H1 (cell line): ENCODE results near the gene MBIP. TPM values are rescaled to one million over a fixed set of nuclear protein-coding genes. Genes with fewer than 3 reads are reported as not detected.

Source experiments
- CTCF ChIA-PET: fragments of 300-600 bp; sonication (Branson Sonifier 250); formaldehyde crosslinking; loops from one replicate; lab custom pipeline; 2021; ENCODE audit not compliant: partially characterized antibody; lab: Charles Lee
- POLR2A ChIA-PET: fragments of 300-600 bp; sonication (Branson Sonifier 250); formaldehyde crosslinking; loops from one replicate; lab custom pipeline; 2021; ENCODE audit warnings: inconsistent platforms; ENCODE audit not compliant: partially characterized antibody; lab: Charles Lee
- DNase-seq, 2 experiments: peaks; one replicate each; pipeline versions ENCODE4 v3.0.0 to v3.0.0-alpha.2; 2010 to 2022; ENCODE audit warnings: low spot score in 2 of 2, low read depth in 1 of 2, mixed read lengths in 1 of 2
- FAIRE-seq: peaks from 2 replicates; lab custom pipeline; 2011; peaks lifted over from hg19 to GRCh38; lab: Jason Lieb, UNC
- H2AFZ ChIP-seq: 2 replicates; pipeline ENCODE4 v1.8.1; 2012; ENCODE audit warnings: low read length, inconsistent platforms
- H2AK5ac ChIP-seq: 2 replicates; pipeline ENCODE4 v1.6.1; 2013; ENCODE audit warnings: low read depth, low read length
- H2BK120ac ChIP-seq: replicated peaks from 2 replicates; pipeline ENCODE3; 2013; ENCODE audit warnings: low read depth, low read length, inconsistent platforms
- H2BK12ac ChIP-seq: 2 replicates; pipeline ENCODE4 v1.6.1; 2013; ENCODE audit warnings: low read depth, low read length
- H2BK15ac ChIP-seq: 2 replicates; pipeline ENCODE4 v1.6.1; 2013; ENCODE audit warnings: low read length
- H2BK20ac ChIP-seq: 2 replicates; pipeline ENCODE4 v1.6.1; 2013; ENCODE audit warnings: low read length
- H2BK5ac ChIP-seq: 2 replicates; pipeline ENCODE4 v1.6.1; 2013; ENCODE audit warnings: low read depth, low read length
- H3K14ac ChIP-seq: 2 replicates; pipeline ENCODE4 v1.6.1; 2013; ENCODE audit warnings: inconsistent platforms; ENCODE audit not compliant: insufficient read length
- H3K18ac ChIP-seq: 2 replicates; pipeline ENCODE4 v1.6.1; 2013; ENCODE audit warnings: low read length; ENCODE audit errors: extremely low read depth
- H3K23ac ChIP-seq: 2 replicates; pipeline ENCODE4 v1.6.1; 2013; ENCODE audit warnings: inconsistent platforms; ENCODE audit not compliant: insufficient read length
- H3K23me2 ChIP-seq: 2 replicates; pipeline ENCODE4 v1.6.1; 2013; ENCODE audit warnings: low read depth, low read length
- H3K27ac ChIP-seq: 2 replicates; pipeline ENCODE4 v1.6.1; 2011; ENCODE audit warnings: low read depth, low read length, inconsistent platforms
- H3K27me3 ChIP-seq, 4 experiments: replicated peaks in 1 of 4; 1 replicate in 1 of 4; 2 replicates in 3 of 4; pipeline versions ENCODE4 v1.6.1 to v1.8.1; 2011 to 2013; ENCODE audit warnings: low read length in 3 of 4, mild to moderate bottlenecking in 3 of 4, inconsistent platforms in 2 of 4, mixed read lengths in 2 of 4, moderate library complexity in 1 of 4; ENCODE audit not compliant: control insufficient read depth in 3 of 4, insufficient read depth in 3 of 4; ENCODE audit errors: extremely low read depth in 1 of 4
- H3K36me3 ChIP-seq, 4 experiments: 2 replicates each; pipeline versions ENCODE4 v1.6.1 to v1.8.1; 2011 to 2013; ENCODE audit warnings: mild to moderate bottlenecking in 4 of 4, low read length in 3 of 4, moderate library complexity in 2 of 4, control low read depth in 1 of 4, inconsistent platforms in 1 of 4; ENCODE audit not compliant: insufficient read depth in 4 of 4, control insufficient read depth in 2 of 4
- H3K4ac ChIP-seq: replicated peaks from 2 replicates; pipeline ENCODE3; 2013; ENCODE audit warnings: low read length, low read depth, mixed read lengths, inconsistent platforms; ENCODE audit not compliant: insufficient read length
- H3K4me1 ChIP-seq, 4 experiments: replicated peaks in 1 of 4; 1 replicate in 1 of 4; 2 replicates in 3 of 4; pipeline versions ENCODE4 v1.6.1 to v1.8.1; 2011 to 2013; ENCODE audit warnings: low read length in 3 of 4, inconsistent platforms in 2 of 4, mixed read lengths in 1 of 4; ENCODE audit not compliant: insufficient read depth in 4 of 4, control insufficient read depth in 3 of 4
- H3K4me2 ChIP-seq, 2 experiments: 2 replicates each; pipeline versions ENCODE4 v1.6.1 to v1.8.1; 2011 to 2013; ENCODE audit warnings: low read depth in 2 of 2, low read length in 2 of 2, control low read depth in 1 of 2, inconsistent platforms in 1 of 2, mild to moderate bottlenecking in 1 of 2; ENCODE audit not compliant: insufficient read depth in 1 of 2
- H3K4me3 ChIP-seq, 4 experiments: fragments of 200-600, 300-600 bp in 1 of 4; sonication (generic), shearing (Covaris generic), sonication (Bioruptor Twin) in 1 of 4; 2 replicates each; pipeline versions ENCODE4 v1.5.1 to v1.8.1; 2011 to 2016; ENCODE audit warnings: low read length in 4 of 4, low read depth in 3 of 4, control low read depth in 2 of 4, inconsistent platforms in 2 of 4, mild to moderate bottlenecking in 2 of 4, mixed read lengths in 1 of 4, moderate library complexity in 1 of 4; ENCODE audit not compliant: insufficient read depth in 2 of 4; ENCODE audit errors: extremely low read depth in 1 of 4
- H3K56ac ChIP-seq: replicated peaks from 2 replicates; pipeline ENCODE3; 2013; ENCODE audit warnings: low read depth, mild to moderate bottlenecking, mixed read lengths, low read length, inconsistent platforms; ENCODE audit not compliant: insufficient read length
- H3K79me1 ChIP-seq: 2 replicates; pipeline ENCODE4 v1.6.1; 2013; ENCODE audit warnings: low read depth, low read length, control low read depth
- H3K79me2 ChIP-seq, 2 experiments: 2 replicates each; pipeline versions ENCODE4 v1.6.1 to v1.8.1; 2012 to 2013; ENCODE audit warnings: low read length in 2 of 2, mild to moderate bottlenecking in 2 of 2, inconsistent platforms in 1 of 2; ENCODE audit not compliant: insufficient read depth in 2 of 2, control insufficient read depth in 1 of 2
- H3K9ac ChIP-seq, 4 experiments: replicated peaks in 1 of 4; 1 replicate in 1 of 4; 2 replicates in 3 of 4; pipeline versions ENCODE4 v1.6.1 to v1.8.1; 2011 to 2013; ENCODE audit warnings: low read depth in 3 of 4, low read length in 3 of 4, control low read depth in 2 of 4, mild to moderate bottlenecking in 2 of 4, moderate library complexity in 2 of 4, inconsistent platforms in 1 of 4; ENCODE audit errors: extremely low read depth in 1 of 4
- H3K9me3 ChIP-seq, 2 experiments: 2 replicates each; pipeline versions ENCODE4 v1.6.1 to v1.8.1; 2012 to 2013; ENCODE audit warnings: mild to moderate bottlenecking in 2 of 2, moderate library complexity in 2 of 2, control low read depth in 1 of 2, inconsistent platforms in 1 of 2, low read depth in 1 of 2, low read length in 1 of 2, mixed read lengths in 1 of 2; ENCODE audit not compliant: insufficient read depth in 2 of 2
- H4K20me1 ChIP-seq, 2 experiments: replicated peaks in 1 of 2; 2 replicates each; pipeline versions ENCODE3 to v1.8.1; 2011 to 2013; ENCODE audit warnings: inconsistent platforms in 2 of 2, low read length in 2 of 2, mild to moderate bottlenecking in 1 of 2; ENCODE audit not compliant: insufficient read depth in 2 of 2, control insufficient read depth in 1 of 2
- H4K5ac ChIP-seq: 2 replicates; pipeline ENCODE4 v1.6.1; 2013; ENCODE audit warnings: low read length, low read depth, mixed read lengths, inconsistent platforms; ENCODE audit not compliant: insufficient read length
- H4K8ac ChIP-seq: 2 replicates; pipeline ENCODE4 v1.8.0; 2013; ENCODE audit warnings: mild to moderate bottlenecking, moderate library complexity, low read length, inconsistent platforms; ENCODE audit not compliant: insufficient read depth; ENCODE audit errors: extremely low read depth
- H4K91ac ChIP-seq: replicated peaks from 2 replicates; pipeline ENCODE3; 2013; ENCODE audit warnings: low read length, mixed read lengths, inconsistent platforms; ENCODE audit not compliant: insufficient read length
- polyA plus RNA-seq, 7 experiments: library from polyadenylated mRNA; depleted of rRNA in 3 of 7; stranded (reverse) in 5 of 7; unstranded in 2 of 7; fragments of >200 nt in 5 of 7; fragments of 200-250 nt in 2 of 7; gene quantifications; 1 replicate in 5 of 7; 2 replicates in 1 of 7; 4 replicates in 1 of 7; pipeline versions ENCODE4 v1.2.1 to v1.2.3, GENCODE V29; 2011 to 2013; ENCODE audit warnings: missing spikeins in 2 of 7, mixed read lengths in 2 of 7
- total RNA-seq: library from RNA; stranded (reverse); fragmentation: NEBNext Ultra II Directional; extraction: Animal tissue kit (Norgen Biotek cat#: 25700); gene quantifications from 2 replicates; pipeline ENCODE4 v1.2.1, GENCODE V29; 2021

Gene MBIP
- total and polyA plus RNA-seq, 2 of the 8 experiments (the other 6 are each of a cell fraction or from before 2014, with no cell fraction given) = 15.0 to 27.4 TPM

DNA sequence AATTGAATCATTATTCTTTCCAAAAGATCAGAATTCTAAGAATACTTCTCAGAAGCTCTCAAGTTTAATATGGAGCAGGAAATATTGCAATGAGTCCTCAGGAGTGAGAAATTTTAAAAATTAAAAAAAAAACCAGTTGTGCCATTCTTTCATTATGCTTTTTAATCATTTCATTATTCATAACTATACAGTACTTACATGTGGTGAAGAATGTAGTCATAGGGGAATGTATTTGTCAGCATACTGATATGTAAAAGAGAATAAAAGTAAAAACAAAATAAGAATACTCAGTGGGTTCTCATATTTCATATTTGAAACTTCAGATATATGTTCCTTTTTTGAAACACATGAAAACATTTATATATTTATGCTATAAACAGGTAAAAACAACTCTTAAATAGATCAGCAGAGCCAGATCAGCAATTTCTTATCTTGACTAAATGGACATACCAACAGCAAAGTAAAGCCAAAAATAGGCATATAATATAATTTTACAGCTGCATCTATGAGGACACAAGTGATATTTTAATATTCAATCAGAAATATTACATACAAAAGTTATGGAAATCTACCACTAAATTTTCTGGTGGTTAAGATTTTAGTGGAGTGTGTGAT is 19.9 kb upstream of the MBIP start:
- H2BK20ac ChIP-seq = no peak overlapping the region
- no peaks in the 10 kb centered on the region for H3K79me2 ChIP-seq
- no peak overlapping the region for H3K27ac ChIP-seq
- no peak overlapping the region for H3K4me3 ChIP-seq
- POLR2A ChIA-PET = no interaction called here
- no peaks in the 10 kb centered on the region for H3K79me1 ChIP-seq
- no peak overlapping the region for H2BK120ac ChIP-seq
- no peak overlapping the region for H2BK12ac ChIP-seq
- no peak overlapping the region for H3K23ac ChIP-seq
- no peak overlapping the region for H3K4me2 ChIP-seq
- no peak overlapping the region for H2AFZ ChIP-seq
- H2BK5ac ChIP-seq = no peak overlapping the region
- no peaks in the 10 kb centered on the region for H3K9me3 ChIP-seq
- no peak overlapping the region for H3K18ac ChIP-seq
- no peaks in the 10 kb centered on the region for H3K23me2 ChIP-seq
- no peak overlapping the region for H4K8ac ChIP-seq
- no peak overlapping the region for H3K14ac ChIP-seq
- FAIRE-seq (no peak), DNase-seq (no peak)
- H3K4ac ChIP-seq = no peak overlapping the region
- H3K27me3 ChIP-seq = peaks cover 0 to 1% (median 0%) of the 10 kb centered on the region in 4 experiments; a peak in 1 of 7 replicates
- no peak overlapping the region for H2BK15ac ChIP-seq
- CTCF ChIA-PET = no interaction called here
- no peak overlapping the region for H4K5ac ChIP-seq
- H3K9ac ChIP-seq = no peak overlapping the region
- no peaks in the 10 kb centered on the region for H3K4me1 ChIP-seq
- no peaks in the 10 kb centered on the region for H4K20me1 ChIP-seq
- H3K56ac ChIP-seq = no peak overlapping the region
- H3K36me3 ChIP-seq = no peaks in the 10 kb centered on the region
- H2AK5ac ChIP-seq = no peak overlapping the region
- no peak overlapping the region for H4K91ac ChIP-seq
